IPS DF 6.9 (cell line): ENCODE data around the gene TNFRSF9.
"Not testable (repeated sequence)": the region's sequence is repeated elsewhere in the genome, so short reads cannot be mapped to it uniquely, and the experiment has no call there.

Source experiments
- DNase-seq: peaks from one replicate; pipeline ENCODE4 v3.0.0-alpha.2; 2013; ENCODE audit warnings: low read depth, low spot score
- H3K27ac ChIP-seq: one replicate; pipeline ENCODE4 v1.5.1; 2013; ENCODE audit warnings: low read length, control low read depth
- H3K27me3 ChIP-seq: 2 replicates; pipeline ENCODE4 v1.6.1; 2013; ENCODE audit warnings: mild to moderate bottlenecking, low read length; ENCODE audit not compliant: control insufficient read depth, insufficient read depth
- H3K36me3 ChIP-seq: 2 replicates; pipeline ENCODE4 v1.6.1; 2013; ENCODE audit warnings: low read length; ENCODE audit not compliant: control insufficient read depth, insufficient read depth
- H3K4me1 ChIP-seq: 2 replicates; pipeline ENCODE4 v1.6.1; 2013; ENCODE audit warnings: low read length; ENCODE audit not compliant: control insufficient read depth, insufficient read depth
- H3K4me3 ChIP-seq: 2 replicates; pipeline ENCODE4 v1.5.1; 2013; ENCODE audit warnings: mild to moderate bottlenecking, low read length
- H3K9me3 ChIP-seq: 2 replicates; pipeline ENCODE4 v1.6.1; 2013; ENCODE audit warnings: low read length, inconsistent platforms; ENCODE audit not compliant: control insufficient read depth, insufficient read depth
- WGBS: extraction: QIAGEN DNeasy Blood & Tissue Kit; methylation state at CpG from one replicate; pipeline ENCODE4 v1.1.7; 2013; ENCODE audit warnings: mixed read lengths, missing lambda C conversion rate; ENCODE audit not compliant: insufficient read length, insufficient coverage; 5-methylcytosine and 5-hydroxymethylcytosine counted together

The TNFRSF9 gene

DNA sequence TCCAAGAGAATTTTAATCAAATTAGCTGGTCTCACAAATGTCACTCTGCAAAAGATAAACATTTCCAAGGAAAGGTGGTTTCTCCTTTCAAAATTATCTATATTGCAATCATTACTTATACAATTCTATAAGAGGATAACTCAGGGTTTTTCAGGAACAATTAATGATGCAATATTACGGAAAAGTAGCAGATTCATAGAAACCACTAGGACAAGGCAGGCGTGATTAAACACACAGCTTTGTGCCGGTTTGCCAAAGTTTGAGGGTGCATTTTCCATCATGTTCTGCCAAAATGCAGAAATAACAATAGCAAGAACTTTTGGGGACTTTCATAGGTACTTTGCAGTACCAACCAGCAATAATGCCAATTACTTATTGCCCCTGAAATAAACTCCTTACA, 605 bp downstream of the TNFRSF9 start:
- no peaks in the 10 kb centered on the region for H3K36me3 ChIP-seq
- WGBS, result no CpG with 5 or more reads among the region's 3 CpGs
- DNase-seq, result no peak
- no peaks in the 10 kb centered on the region for H3K4me1 ChIP-seq
- no peaks in the 10 kb centered on the region for H3K9me3 ChIP-seq
- H3K27ac ChIP-seq, result no peak overlapping the region
- H3K27me3 ChIP-seq, result peaks cover 9% of the 10 kb centered on the region; the same call in 1 of the 2 replicates
- no peak overlapping the region for H3K4me3 ChIP-seq

DNA sequence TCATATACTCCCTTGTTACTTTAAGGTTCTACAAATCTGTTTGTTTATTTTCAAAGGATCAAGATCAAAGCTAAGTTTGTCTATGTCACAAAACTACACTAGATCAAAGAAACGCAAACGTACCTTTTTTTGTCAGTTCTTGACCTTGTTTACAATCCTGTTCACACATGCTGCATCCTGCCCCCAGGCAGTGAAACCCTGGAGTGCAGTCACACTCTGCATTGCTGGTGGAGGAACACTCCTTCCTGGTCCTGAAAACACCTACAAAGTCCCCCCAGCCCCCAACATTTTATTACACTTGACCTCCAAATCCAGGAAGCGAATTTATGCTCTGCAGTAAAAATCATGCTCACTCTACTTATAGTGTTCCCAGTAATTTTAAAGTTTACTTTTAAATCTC, 2.6 kb downstream of the TNFRSF9 start:
- WGBS, result no CpG with 5 or more reads among the region's 3 CpGs
- no peaks in the 10 kb centered on the region for H3K36me3 ChIP-seq
- H3K27ac ChIP-seq, result no peak overlapping the region
- H3K27me3 ChIP-seq, result peaks cover 8% of the 10 kb centered on the region; the same call in 1 of the 2 replicates
- no peak overlapping the region for H3K4me3 ChIP-seq
- no peaks in the 10 kb centered on the region for H3K4me1 ChIP-seq
- no peaks in the 10 kb centered on the region for H3K9me3 ChIP-seq
- no peak for DNase-seq

DNA sequence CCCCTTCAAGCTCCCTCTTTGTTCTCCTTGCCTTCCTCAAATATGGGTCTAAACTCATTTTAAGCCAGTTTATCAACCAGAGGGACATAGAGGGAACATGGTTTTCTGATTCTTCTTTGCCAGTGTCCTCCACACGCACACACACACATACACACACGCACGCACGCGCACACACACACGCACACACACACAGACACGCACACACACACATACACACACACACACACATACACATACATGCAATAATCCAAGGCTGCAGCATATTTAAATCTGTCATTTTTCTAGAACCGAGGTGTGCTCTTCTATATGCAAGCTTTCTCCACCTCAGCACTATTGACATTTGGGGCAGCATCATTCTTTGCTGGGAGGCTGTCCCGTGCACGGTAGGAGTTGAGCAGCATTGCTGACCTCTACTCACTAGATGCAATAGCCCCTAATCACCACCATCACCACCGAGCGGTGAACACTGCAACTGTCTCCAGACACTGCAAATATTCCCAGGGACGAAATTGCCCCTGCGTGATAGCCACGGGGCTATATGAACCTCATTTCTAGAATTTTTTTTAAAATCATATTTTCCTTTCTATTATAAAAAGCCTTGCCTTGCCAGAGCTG, 8.0 kb downstream of the TNFRSF9 start:
- Histone ChIP-seq H3K27me3 (no peaks in the 10 kb centered on the region), H3K9me3 (no peaks in the 10 kb centered on the region), H3K4me1 (no peaks in the 10 kb centered on the region), H3K36me3 (no peaks in the 10 kb centered on the region), H3K4me3 (no peak overlapping the region), H3K27ac (no peak overlapping the region)
- DNase-seq, result no peak
- no CpG with 5 or more reads among the region's 15 CpGs for WGBS

DNA sequence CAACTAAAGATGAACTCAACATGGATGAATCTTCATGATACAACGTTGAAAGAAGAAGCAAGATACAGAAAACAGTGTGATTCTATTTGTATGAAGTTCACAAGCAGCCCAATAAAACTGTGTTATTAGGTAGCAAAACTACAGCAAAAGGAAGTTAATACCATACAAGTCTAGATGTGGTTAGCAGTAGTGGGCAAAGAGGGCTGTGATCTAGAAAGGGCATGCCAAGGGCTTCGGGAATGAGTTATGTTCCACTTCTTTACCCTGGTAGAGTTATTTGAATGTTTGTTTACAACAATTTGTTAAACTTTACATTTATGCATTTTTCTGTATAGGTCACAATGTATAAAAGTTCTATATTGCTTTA, 9.2 kb downstream of the TNFRSF9 start:
- no peak for DNase-seq
- no CpG with 5 or more reads among the region's 2 CpGs for WGBS
- no peaks in the 10 kb centered on the region for H3K4me1 ChIP-seq
- no peaks in the 10 kb centered on the region for H3K36me3 ChIP-seq
- H3K27me3 ChIP-seq, result no peaks in the 10 kb centered on the region
- H3K27ac ChIP-seq, result no peak overlapping the region
- H3K9me3 ChIP-seq, result no peaks in the 10 kb centered on the region
- no peak overlapping the region for H3K4me3 ChIP-seq

DNA sequence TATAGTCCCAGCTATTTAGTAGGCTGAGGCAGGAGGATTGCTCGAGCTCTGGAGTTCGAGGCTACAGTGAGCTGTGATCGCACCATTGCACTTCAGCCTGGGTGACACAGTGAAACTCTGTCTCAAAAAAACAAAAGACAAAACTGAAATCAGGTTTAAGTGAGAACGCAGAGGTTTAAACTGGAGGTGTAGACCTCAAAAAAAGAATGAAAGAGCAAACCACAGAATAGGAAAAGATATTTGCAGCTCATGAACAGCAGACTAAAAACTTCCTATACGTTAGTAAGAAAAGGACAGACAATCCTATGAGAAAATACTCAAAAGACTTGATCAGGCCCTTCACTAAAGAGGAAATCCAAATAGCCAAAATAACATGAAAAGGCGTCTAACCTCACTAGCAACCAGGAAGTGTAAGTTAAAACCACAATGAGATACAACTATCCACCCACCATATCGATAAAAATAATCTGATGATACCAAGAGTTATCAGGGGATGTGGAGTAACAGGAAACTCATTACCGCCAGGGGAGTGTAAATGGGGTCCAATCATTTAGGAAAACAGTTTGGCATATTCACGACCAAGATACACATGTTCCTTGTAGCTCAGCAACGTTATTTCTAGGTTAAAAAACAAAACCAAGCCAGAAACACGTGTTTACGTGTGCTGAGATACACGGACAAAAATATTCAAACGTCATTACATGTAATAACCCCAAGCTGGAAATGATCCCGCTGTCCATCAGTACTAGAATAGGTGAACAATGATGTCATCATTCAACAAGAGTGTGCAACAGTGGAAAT, 9.8 kb downstream of the TNFRSF9 start:
- no peaks in the 10 kb centered on the region for H3K36me3 ChIP-seq
- no peaks in the 10 kb centered on the region for H3K9me3 ChIP-seq
- H3K27me3 ChIP-seq, result no peaks in the 10 kb centered on the region
- no peak overlapping the region for H3K4me3 ChIP-seq
- no peak overlapping the region for H3K27ac ChIP-seq
- no peak for DNase-seq
- WGBS, result no CpG with 5 or more reads among the region's 15 CpGs
- H3K4me1 ChIP-seq, result no peaks in the 10 kb centered on the region

DNA sequence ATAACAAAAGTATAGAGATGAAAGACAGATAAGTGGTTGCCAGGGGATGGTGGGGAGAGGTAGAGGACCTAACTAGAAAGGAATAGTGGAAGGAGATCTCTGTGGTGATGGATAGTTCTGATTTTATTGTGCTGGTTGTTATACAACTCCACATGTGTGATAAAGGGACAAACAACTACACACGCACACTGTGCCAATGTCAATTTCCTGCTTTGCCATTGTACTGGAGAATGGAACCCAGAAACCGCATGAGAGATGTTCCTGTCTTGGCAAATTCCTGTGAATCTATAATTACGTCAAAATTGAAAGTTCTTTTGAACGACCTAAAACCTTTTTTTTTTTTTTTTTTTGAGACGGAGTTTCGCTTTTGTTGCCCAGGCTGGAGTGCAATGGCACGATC, 11.0 kb downstream of the TNFRSF9 start:
- Histone ChIP-seq H3K4me3 (no peak overlapping the region), H3K36me3 (no peaks in the 10 kb centered on the region), H3K4me1 (no peaks in the 10 kb centered on the region), H3K9me3 (no peaks in the 10 kb centered on the region), H3K27me3 (no peaks in the 10 kb centered on the region), H3K27ac (no peak overlapping the region)
- no CpG with 5 or more reads among the region's 7 CpGs for WGBS
- DNase-seq, result no peak

DNA sequence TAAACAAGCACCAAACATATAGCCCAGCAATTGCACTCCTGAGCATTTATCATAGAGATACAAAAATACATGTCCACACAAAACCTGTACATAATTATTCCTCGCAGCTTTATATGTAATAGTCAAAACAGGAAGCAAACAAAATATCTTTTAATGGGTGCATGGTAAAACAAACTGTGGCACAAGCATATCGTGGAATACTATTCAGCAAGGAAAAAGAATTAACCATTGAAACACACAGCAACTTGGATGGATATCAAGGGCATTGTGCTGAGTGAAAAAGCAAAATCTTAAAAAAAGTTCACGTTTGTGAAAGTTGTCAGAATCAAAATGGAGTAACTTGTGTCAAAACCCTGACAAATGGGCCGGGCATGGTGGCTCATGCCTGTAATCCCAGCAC, 12.4 kb downstream of the TNFRSF9 start:
- Histone ChIP-seq H3K27ac (no peak overlapping the region), H3K36me3 (no peaks in the 10 kb centered on the region), H3K4me3 (no peak overlapping the region), H3K9me3 (no peaks in the 10 kb centered on the region), H3K27me3 (no peaks in the 10 kb centered on the region), H3K4me1 (no peaks in the 10 kb centered on the region)
- DNase-seq, result no peak
- no CpG with 5 or more reads among the region's 4 CpGs for WGBS

DNA sequence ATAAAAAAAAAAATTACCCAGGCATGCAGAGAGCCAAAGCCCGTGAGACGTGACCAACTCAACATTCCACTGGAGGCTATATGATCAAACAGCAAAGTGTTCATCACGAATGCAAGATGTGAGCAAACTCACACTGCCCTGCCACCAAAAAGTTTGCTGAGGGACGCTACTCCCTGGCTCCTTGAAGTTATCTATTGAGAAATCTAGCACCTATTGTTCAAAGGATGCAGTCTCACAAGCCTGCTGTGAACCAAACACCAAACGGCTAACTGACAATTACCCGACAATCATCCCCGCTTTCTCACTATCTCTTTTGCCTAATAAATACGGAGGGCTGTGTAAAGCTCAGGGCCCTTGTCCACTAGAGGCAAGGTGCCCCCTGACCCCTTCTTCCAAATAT, 13.6 kb downstream of the TNFRSF9 start:
- not testable (repeated sequence) for H3K4me3 ChIP-seq, H3K4me1 ChIP-seq, H3K36me3 ChIP-seq, H3K27me3 ChIP-seq, DNase-seq, H3K9me3 ChIP-seq, H3K27ac ChIP-seq
- WGBS, result no CpG with 5 or more reads among the region's 8 CpGs

DNA sequence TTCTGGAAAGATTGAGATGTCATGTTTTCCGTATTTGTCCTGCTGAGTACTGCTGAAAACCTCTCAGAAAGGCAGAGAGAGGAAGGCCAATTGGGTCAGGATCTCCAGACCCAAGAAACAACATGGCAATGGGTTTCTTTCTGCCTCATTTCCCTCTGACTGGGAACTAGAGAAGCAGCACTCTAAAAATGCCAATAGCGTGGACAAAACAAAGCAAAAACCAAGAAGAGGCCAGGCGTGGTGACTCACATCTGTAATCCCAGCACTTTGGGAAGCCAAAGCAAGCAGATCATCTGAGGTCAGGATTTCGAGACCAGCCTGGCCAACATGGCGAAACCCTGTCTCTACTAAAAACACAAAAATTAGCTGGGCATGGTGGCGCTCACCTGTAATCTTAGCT, 18.3 kb downstream of the TNFRSF9 start:
- Histone ChIP-seq H3K4me3 (no peak overlapping the region), H3K4me1 (no peaks in the 10 kb centered on the region), H3K9me3 (no peaks in the 10 kb centered on the region), H3K27me3 (no peaks in the 10 kb centered on the region), H3K36me3 (no peaks in the 10 kb centered on the region), H3K27ac (no peak overlapping the region)
- DNase-seq, result no peak
- WGBS, result no CpG with 5 or more reads among the region's 6 CpGs

DNA sequence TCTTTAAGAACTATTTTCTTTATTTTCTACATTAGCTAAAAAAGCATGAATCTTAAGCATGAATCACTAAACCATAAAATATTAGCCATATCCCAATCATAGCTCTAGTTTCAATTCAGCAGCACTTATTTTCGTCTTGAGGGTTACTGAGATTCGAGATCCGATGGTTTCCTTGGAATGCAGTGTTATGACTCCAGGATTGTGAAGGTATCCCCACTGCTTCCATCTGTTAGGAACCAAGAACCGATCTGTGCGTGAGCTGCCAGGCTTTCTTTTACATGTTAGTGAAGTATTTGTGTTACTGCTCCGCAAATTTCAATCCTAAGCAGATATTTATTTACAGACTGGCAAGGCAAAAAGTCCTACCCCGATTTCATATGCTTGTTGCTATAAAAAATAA, 18.8 kb downstream of the TNFRSF9 start:
- H3K4me1 ChIP-seq, result no peaks in the 10 kb centered on the region
- no peaks in the 10 kb centered on the region for H3K9me3 ChIP-seq
- DNase-seq, result no peak
- no peaks in the 10 kb centered on the region for H3K36me3 ChIP-seq
- H3K4me3 ChIP-seq, result no peak overlapping the region
- H3K27me3 ChIP-seq, result no peaks in the 10 kb centered on the region
- no peak overlapping the region for H3K27ac ChIP-seq
- WGBS, result no CpG with 5 or more reads among the region's 7 CpGs

DNA sequence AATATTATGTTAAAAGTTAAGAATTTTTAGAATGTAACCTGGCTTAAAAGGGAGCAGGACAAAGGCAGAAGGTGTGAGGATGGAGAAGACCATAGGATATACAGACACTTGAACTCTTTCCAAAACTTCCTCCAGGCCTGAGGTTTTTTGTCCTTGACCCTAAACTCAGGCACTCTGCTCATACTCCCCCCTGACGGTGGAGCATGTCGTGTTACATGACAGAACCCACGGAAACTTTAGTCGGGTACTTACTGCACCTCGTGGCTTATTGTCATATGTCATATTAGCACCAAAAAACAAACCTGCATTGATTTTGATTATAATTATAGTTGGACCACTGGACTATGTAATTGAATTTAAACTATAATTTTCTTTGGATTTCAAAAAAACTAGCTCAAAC, 20.8 kb downstream of the TNFRSF9 start:
- no peak for DNase-seq
- Histone ChIP-seq H3K36me3 (no peaks in the 10 kb centered on the region), H3K4me1 (no peaks in the 10 kb centered on the region), H3K27me3 (no peaks in the 10 kb centered on the region), H3K27ac (no peak overlapping the region), H3K9me3 (no peaks in the 10 kb centered on the region), H3K4me3 (no peak overlapping the region)
- WGBS, result no CpG with 5 or more reads among the region's 5 CpGs
